HG03432 (cell line): Measurements from ENCODE around the gene AMDHD2.
A peak's percentile ranks its signal among the peaks of the same experiment; 100 is the strongest.

Source experiments
- ATAC-seq: cut with Tn5 transposase; IDR thresholded peaks from one replicate; pipeline ENCODE4 v1.9.1; 2021; ENCODE audit warnings: mild to moderate bottlenecking, moderate library complexity; ENCODE audit not compliant: unreplicated experiment

AMDHD2 gene

DNA sequence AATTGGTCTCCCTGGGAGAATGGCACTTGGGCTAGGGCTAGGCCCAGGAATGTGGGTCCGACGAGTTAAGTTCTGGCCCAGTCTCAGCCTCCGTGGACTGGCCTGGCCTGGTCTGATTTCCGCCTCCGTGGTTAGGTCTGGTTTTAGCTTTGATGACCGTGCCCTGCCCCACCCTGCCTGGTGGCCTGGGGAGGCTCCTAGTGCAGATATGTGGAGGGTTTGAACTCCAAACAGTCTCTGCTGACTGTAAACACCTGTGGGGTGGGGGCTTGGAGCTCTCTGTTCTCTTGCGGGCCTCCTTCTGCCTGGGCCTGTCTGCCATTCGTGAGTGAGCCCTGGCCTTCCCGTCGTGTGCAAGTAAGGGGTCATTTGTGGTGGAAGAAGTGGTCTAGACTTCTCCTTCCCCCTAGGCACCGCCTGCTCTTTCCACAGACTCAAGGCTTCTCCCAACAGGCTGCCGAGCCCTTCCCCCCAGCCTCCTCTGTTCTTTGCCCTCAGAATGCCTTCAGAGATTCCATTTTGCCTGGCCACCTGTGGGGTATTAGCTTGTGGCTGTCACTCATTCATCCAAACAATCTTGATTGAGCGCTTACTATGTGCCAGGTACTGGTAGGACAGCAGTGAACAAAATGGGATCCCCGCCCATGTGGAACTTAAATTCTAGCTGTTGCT is 4.9 kb upstream of the AMDHD2 start:
- ATAC-seq: no peak

DNA sequence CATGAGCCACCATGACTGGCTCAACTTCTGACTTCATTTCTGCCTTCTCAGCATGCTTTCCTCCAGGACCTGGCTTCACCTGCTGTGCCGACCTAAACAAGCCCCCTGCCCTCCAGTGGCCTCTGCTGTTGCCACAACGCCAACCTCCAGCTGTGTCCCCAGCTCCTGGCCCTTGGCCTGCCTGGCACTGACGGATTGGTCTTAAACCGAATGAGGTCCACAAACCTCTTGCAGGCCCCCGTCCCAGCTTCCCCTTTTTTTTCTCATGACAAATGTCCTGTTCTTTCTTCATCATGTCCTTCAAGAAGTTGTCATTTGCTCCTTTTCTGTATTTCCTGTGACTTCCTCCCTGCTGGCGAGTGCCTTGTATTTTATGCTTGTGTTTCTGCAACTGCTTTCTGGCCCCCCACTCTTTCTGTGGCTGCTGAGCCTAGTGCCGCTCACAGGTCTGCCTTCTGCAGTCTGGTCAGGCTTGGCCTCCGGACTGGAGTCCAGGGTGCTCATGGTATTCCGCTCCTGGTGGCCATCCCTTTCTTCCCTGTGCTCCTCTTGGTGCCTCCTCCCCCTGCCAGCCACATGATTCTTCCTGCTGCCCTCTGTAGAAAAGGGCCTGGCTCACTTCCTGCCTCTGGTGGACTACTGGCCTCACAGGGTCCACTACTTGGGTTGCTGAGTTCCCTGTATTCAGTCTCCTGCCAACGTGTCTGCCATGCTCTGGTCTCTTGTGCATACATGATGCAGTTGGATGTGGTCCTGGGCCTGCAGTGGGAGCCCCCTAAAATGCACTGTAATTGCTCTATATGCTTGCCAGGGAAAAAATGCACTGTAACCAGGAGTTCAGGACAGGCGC is 3.6 kb upstream of the AMDHD2 start:
- no peak for ATAC-seq

DNA sequence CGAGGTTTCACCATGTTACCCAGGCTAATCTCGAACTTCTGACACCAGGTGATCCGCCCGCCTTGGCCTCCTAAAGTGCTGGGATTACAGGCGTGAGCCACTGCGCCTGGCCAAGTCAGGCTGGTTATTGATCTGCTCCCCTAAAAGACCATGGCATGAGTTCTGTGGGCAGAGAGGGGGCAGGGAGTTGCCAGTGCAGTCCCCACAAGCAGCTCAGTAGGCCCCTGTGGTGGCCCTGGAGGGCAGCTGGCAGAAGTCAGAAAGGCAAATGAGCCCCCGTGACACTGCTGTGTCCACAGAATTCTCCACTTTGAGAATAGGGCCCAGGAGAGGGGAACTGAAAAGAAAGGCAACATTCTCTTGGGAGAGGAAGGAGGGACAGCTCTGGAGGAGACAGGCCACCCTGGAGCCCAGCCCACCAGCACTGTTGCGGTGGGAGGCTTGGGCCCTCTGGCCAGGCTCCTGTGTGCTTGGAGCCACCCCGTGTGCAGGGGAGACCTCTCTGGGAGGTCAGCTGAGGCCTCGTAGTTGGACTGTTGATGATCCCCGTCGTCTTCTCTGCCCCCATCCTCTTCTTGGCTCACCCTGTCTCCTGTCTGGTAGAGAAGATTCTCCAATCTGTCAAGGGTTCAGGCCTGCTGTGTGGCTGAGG is 2.1 kb upstream of the AMDHD2 start:
- ATAC-seq: no peak

GRCh38 chr16:2518823-2519710 is 1.1 kb upstream of the AMDHD2 start:
- no peak for ATAC-seq

DNA sequence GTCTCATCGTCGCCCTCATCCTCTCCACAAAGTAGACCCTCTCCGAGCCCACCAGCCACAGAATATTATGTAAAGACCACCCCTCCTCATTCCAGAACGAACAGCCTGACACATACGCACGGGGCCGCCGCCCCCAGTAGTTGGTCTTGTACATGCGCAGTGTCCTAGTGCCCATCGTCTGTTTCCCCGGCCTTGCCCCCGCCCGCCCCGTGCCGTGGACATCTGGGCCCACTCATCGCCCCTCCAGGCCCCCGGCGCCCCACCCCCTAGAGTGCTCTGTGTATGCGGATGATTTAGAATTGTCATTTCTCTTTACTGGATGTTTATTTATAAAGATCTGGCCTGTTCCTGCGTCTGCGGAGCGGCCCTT is 475 bp upstream of the AMDHD2 start:
- no peak for ATAC-seq

DNA sequence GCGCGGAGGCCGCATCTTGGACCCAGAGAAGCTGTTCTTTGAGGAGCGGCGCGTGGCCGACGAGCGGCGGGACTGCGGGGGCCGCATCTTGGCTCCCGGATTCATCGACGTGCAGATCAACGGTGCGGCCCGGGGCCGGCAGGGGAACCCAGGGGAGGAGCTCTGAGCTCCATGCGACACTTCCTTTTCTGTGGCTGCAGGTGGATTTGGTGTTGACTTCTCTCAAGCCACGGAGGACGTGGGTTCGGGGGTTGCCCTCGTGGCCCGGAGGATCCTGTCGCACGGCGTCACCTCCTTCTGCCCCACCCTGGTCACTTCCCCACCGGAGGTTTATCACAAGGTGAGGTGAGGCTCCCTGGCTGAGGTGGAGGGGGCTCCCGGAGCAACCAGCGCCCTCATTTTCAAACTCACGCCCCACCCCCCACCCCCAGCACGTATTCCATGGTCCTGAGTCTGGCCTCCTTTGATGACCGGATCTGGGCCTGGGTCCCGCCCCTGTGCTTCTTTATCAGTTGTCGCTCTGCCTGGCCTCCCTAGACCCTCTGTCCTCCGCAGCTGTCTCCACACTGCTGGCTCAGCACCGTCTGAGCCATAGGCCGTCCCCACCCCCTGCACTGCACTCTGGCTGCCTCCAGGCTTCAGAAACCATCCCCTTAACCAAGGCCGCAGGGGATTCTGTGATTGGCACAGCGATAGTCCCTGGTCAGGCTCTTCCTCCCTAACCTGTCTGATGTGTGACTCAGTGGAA is 787 bp downstream of the AMDHD2 start:
- ATAC-seq: peak; percentile 19

DNA sequence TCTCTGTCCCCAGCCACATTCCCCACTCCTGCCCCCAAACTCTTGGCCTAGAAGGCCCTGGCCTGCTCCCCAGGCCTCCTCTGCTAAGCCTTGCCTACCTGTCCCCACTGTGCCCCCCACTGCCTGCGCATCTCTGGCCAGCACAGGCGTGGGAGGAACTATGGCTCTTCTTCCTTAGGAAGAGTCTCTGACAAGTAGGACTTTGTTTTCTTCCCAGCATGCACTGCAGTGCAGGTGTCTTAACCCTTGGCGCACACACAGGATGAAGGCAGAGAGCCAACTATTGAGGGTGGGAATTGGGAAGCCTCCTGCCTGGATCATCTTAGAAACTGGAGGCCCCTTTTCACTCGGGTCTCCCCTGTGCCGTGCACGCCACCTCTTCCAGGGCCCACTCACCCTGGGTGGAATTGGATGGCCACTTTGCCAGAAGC is 3.6 kb downstream of the AMDHD2 start:
- ATAC-seq: no peak

DNA sequence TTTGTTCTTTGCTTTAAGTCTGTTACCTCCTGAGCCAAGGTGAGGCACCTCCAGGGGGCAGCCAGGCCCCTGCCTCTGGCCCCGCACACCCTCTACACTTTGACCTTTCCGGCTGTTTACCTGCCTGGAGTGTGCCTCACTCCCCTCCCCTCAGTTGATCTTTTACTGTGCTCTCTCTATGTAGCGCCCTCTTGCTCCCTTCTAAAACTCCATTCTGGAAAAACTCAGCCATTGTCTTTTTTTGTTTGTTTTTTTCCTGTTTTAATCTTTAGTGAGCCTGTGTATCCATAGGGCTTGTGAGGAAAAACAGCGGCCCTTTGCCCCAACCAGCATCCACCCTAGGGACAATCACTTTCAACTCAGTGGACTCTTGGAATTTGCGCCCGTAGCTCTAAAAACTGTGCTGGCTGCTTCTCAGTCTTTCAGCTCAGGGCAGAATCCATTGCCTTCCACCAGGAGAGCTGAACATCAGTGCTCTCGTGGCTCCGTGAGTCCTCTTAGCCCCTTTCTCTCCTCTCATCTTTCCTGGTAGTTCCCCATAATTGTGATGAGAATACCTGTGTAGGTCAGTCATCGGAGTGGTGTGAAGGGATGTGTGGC is 4.3 kb downstream of the AMDHD2 start:
- ATAC-seq: no peak

GRCh38 chr16:2526135-2526534 is 6.0 kb downstream of the AMDHD2 start:
- ATAC-seq: no peak

DNA sequence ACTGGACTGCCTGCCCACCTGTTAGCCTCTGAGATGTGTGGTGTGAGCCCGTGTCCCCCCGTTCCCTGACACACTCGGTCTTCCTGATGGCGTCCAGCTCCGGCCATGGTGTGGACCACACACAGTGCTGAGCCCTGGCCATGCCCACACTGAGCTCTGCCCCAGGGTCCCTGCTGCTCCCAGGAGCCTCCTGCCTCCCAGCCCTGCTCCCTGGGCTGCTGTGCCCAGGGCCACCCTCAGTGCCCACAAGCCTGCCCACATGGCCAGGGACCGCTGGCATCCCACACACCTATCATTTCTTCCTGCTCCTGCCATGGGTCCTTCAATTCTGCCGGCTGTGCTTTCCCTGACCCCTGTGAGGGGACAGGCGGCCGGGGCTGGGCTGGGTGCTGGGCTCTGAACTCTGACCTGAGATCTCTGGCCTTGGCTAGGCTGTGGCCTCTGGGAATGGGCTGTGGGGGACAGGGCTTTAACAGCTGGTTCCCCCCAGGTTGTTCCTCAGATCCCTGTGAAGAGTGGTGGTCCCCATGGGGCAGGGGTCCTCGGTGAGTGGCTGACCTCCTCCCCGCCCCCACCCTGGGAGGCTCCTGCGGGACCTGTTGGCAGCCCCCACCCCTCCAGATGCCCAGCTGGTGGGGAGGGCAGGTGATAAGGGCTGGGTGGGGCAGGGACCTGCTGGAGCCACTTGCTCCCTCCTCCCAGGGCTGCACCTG is 7.1 kb downstream of the AMDHD2 start:
- ATAC-seq: no peak

- ATAC-seq: no peak
Observed at GRCh38 chr16:2527784-2528100, 7.6 kb downstream of the AMDHD2 start.

GRCh38 chr16:2528161-2529060 is 8.2 kb downstream of the AMDHD2 start:
- no peak for ATAC-seq

DNA sequence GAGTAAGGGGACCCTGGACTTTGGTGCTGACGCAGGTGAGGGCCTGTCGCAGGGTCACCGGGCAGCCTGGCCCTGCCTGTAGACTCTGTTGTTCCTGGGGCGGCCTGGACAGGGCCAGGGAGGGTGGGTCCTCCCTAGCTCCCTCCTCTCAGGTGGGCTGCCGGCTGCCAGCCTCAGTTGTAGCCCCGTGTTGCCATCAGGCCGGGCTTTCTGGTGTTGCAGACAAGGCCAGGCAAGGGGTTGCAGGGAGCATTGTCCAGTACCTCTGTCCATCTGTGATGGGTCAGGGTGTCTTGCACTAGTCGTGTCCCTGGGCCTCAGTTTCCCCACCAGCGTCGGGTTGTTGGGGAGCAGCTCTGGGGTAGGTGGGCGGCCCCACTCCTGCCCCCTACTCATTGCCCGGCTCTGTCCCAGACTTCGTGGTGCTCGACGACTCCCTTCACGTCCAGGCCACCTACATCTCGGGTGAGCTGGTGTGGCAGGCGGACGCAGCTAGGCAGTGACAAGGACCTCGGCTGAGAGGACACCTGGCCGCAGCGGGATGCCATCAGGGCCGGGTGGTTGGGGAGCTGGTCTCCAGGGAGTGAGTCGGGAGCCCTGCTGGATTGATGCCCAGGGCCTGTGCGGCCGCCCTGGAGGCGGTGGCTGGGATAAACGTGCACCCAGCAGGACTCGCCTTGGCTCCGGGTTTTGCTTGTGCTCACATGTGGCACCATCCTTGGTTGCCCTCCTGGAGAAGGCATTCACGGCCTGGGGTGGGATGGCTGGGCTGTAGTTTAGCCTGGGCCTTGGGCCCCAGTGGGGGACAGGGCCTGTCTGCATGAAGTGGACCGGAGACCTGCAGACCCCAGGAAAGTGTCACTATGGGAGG is 9.1 kb downstream of the AMDHD2 start:
- no peak for ATAC-seq

DNA sequence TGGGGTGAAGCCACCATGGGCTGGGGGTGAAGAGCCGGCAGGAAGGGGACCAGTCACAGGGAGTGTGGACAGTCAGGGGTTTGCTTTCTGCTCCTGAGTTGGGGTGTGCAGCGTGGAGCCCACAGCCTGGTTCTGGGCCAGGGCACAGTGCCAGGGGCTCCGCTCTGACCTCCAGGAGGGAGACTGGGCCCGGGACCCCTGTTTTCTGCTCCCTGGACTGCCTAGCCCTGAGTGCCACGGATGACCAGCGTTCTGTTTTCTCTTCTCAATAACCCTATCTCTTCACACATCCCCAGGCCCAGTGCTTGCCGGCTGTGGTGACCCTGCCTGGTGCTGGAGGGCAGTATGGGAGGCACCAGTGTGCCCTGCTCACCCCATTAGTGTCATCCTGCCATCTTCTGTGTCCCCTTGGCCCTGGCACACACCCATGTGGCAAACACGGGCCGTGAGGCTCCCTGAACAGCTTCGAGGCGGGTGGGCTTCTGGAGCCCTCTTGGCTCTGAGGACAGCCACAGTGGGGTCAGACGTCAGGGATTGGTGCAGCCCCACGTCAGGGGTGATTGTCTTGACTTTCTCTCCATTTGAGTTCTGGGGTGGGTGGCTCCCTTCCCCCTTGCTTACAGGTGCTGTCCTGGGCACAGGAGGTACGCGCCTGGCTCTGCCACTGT is 9.9 kb downstream of the AMDHD2 start:
- ATAC-seq: no peak

DNA sequence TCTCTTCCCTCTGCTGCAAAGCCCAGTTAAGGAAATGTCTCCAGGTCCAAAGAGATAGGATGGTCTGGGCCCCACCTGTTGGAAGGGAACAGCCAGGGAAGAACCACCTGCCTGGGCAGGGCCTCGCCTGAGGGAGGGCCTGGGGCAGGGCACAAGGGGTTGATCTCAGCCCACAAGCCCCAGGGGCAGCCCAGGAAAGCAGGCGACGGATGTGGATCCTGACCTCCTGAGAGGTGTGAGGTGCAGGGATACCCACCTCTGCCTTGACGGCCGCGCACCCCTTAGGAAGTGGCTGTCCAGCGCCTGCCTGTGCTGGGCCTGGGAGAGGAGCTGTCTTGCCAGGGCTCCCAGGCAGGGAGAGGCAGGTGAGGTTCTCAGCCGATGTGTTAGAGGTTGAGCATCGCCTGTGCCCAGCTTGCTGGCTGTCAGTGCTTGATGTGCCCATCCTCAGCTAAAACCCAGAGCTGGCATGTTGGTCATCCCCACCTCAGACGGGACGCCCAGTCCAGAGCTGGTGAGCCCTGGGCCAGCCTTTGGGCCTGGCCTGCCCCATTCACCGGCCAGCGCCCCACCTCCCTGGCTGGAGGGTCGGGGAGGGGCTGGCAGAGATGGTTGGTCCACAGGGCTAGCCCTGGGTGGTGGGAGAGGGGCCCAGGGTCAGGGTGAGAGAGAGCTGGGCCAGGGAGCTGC is 10.6 kb downstream of the AMDHD2 start:
- ATAC-seq: no peak

- ATAC-seq: no peak
Observed at GRCh38 chr16:2531371-2531695, 11.2 kb downstream of the AMDHD2 start, which contains the start of gene CEMP1. Gene CEMP1 (minus strand): TSS chr16:2531408. CDS start chr16:2531073, 335 bp downstream.
